ENCODE data around the gene MYF6. TPM values are rescaled to one million over a fixed set of nuclear protein-coding genes. Genes with fewer than 3 reads are reported as not detected.

Gene MYF6
- total RNA-seq, 1 donor from 2014 or later = 0.97 TPM

DNA sequence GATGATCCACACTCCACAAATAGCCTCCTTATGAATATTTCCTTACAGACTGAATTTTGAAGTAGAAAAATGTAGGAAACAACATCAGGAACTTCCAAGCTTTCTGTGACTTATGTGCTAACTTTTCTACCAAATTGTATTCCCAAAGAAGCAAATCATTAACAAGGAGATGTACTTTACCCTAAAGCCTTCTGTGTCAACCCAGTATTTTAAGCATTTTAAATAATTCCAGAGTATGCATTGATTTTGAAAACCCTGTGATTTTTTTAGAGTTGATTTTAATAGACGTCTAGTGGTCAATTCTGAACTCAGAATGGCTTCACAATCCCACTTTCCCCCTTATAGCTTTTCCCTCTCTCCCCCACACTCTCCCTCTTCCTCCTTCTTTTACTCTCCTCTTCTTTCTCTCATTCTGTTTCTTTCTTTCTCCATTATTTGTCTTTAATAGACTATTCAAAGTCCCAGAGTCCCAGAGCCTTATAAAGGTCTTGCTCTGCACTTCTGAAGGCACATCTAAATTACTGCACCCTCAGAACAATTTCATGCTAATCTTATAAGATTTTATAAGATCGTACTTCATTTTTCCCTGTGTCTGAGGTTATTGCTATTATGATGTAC is 10.1 kb upstream of the MYF6 start:
- H3K4me1 Mint-ChIP-seq = no peaks in the 10 kb centered on the region
- H3K36me3 Mint-ChIP-seq = no peaks in the 10 kb centered on the region
- Histone ChIP-seq H3K79me2 (ENCODE audit: low read depth) (no peaks in the 10 kb centered on the region), H3K27me3 (no peaks in the 10 kb centered on the region), H3K4me2 (no peak overlapping the region), H3K9me3 (ENCODE audit: low read depth) (no peaks in the 10 kb centered on the region), H4K20me1 (ENCODE audit: low read depth) (no peaks in the 10 kb centered on the region), H2AFZ (replicated peaks) (no peak overlapping the region), H3K4me1 (no peaks in the 10 kb centered on the region), H3F3A (ENCODE audit: low read depth) (no peaks in the 10 kb centered on the region), H3K4me3 (no peak overlapping the region), H3K9ac (no peak overlapping the region), H3K36me3 (no peaks in the 10 kb centered on the region), H3K27ac (no peak overlapping the region)
- H3K27me3 Mint-ChIP-seq (ENCODE audit: insufficient read depth, low read depth) = no peaks in the 10 kb centered on the region
- no peak overlapping the region for H3K4me3 Mint-ChIP-seq
- DNase-seq (ENCODE audit: low spot score) = no peak
- no peak overlapping the region for H3K27ac Mint-ChIP-seq
- TF ChIP-seq EZH2phosphoT487 (IDR thresholded peaks at IDR 0.05) (no peak), EZH2 (IDR thresholded peaks at IDR 0.05) (no peak)
- TF ChIP-seq, protein P1, sequence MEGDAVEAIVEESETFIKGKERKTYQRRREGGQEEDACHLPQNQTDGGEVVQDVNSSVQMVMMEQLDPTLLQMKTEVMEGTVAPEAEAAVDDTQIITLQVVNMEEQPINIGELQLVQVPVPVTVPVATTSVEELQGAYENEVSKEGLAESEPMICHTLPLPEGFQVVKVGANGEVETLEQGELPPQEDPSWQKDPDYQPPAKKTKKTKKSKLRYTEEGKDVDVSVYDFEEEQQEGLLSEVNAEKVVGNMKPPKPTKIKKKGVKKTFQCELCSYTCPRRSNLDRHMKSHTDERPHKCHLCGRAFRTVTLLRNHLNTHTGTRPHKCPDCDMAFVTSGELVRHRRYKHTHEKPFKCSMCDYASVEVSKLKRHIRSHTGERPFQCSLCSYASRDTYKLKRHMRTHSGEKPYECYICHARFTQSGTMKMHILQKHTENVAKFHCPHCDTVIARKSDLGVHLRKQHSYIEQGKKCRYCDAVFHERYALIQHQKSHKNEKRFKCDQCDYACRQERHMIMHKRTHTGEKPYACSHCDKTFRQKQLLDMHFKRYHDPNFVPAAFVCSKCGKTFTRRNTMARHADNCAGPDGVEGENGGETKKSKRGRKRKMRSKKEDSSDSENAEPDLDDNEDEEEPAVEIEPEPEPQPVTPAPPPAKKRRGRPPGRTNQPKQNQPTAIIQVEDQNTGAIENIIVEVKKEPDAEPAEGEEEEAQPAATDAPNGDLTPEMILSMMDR (IDR thresholded peaks at IDR 0.05) = no peak
- H3K9me3 Mint-ChIP-seq = no peaks in the 10 kb centered on the region

DNA sequence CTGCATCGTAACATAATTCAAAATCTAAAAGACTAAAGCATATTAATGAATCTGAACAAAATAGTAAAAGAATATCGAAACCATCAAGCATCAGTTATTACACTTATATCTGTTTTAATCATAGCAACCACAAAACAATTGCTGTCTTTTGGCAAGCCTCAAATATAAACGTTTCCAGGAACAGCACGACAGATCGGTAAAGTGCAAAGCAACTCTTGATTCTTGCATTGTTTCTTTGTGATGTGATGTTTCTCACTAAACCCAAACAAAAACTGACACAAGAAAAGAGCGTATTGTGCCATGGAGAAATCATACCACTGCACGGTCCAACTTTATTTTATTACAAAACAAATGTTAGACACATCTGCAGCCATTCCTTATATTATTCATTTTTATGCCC is 9.2 kb upstream of the MYF6 start:
- H3K4me3 Mint-ChIP-seq = no peak overlapping the region
- peaks cover 3% of the 10 kb centered on the region for H3K4me1 Mint-ChIP-seq
- peaks cover 4% of the 10 kb centered on the region for H3F3A ChIP-seq (ENCODE audit: low read depth)
- peaks cover 5% of the 10 kb centered on the region for H3K4me1 ChIP-seq
- no peak for DNase-seq (ENCODE audit: low spot score)
- H3K27me3 ChIP-seq = no peaks in the 10 kb centered on the region
- no peak overlapping the region for H3K27ac ChIP-seq
- H3K9me3 ChIP-seq (ENCODE audit: low read depth) = no peaks in the 10 kb centered on the region
- H3K27me3 Mint-ChIP-seq (ENCODE audit: insufficient read depth, low read depth) = no peaks in the 10 kb centered on the region
- no peak overlapping the region for H3K4me3 ChIP-seq
- H3K9me3 Mint-ChIP-seq = no peaks in the 10 kb centered on the region
- H3K36me3 Mint-ChIP-seq = no peaks in the 10 kb centered on the region
- H3K4me2 ChIP-seq = no peak overlapping the region
- TF ChIP-seq, protein P1 (IDR thresholded peaks at IDR 0.05) = no peak
- no peak for TF ChIP-seq EZH2 (IDR thresholded peaks at IDR 0.05)
- no peak for TF ChIP-seq EZH2phosphoT487 (IDR thresholded peaks at IDR 0.05)
- H3K79me2 ChIP-seq (ENCODE audit: low read depth) = no peaks in the 10 kb centered on the region
- no peaks in the 10 kb centered on the region for H3K36me3 ChIP-seq
- no peaks in the 10 kb centered on the region for H4K20me1 ChIP-seq (ENCODE audit: low read depth)
- H2AFZ ChIP-seq (replicated peaks) = no peak overlapping the region
- no peak overlapping the region for H3K9ac ChIP-seq
- H3K27ac Mint-ChIP-seq = no peak overlapping the region

DNA sequence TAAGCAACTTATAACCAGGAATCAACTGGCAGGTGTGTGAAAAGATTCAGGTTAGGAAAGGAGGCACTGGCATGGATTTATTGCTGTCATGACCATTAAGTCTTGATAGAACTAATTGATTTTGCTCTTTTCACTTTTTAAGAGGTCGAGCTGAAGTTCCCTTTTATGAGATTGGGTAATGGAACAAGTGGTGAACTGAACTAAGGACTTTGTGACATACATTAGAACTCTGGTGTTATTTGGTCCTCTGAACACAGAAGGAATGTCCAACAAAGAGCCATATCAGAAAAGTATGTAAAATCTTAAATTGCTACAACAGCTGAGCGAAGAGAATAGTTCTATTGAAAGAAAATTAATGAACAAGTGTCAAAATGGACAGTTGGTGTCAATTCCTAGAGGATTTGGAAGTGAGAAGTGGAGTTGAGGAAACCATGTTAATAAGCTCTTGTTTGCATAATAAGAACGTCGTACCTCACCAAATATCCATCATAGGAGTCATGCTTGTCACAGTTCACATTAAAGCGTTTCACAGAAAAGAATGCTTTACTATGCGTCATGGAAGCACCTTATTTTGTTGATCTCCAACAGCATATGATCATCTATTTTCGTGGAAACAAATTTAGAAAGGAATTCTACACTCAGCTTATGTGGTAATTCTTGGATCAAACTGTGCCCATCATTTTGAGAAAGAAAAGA is 8.4 kb upstream of the MYF6 start:
- DNase-seq (ENCODE audit: low spot score) = no peak
- H3K36me3 ChIP-seq = no peaks in the 10 kb centered on the region
- no peaks in the 10 kb centered on the region for H3K27me3 ChIP-seq
- H3K4me2 ChIP-seq = no peak overlapping the region
- no peak overlapping the region for H3K27ac ChIP-seq
- no peak overlapping the region for H2AFZ ChIP-seq (replicated peaks)
- H3K9me3 Mint-ChIP-seq = no peaks in the 10 kb centered on the region
- H4K20me1 ChIP-seq (ENCODE audit: low read depth) = no peaks in the 10 kb centered on the region
- no peak overlapping the region for H3K27ac Mint-ChIP-seq
- no peaks in the 10 kb centered on the region for H3K36me3 Mint-ChIP-seq
- H3K4me3 ChIP-seq = no peak overlapping the region
- TF ChIP-seq EZH2phosphoT487 (IDR thresholded peaks at IDR 0.05) (no peak), EZH2 (IDR thresholded peaks at IDR 0.05) (no peak)
- TF ChIP-seq, protein P1 (IDR thresholded peaks at IDR 0.05) = no peak
- no peak overlapping the region for H3K4me3 Mint-ChIP-seq
- H3K4me1 Mint-ChIP-seq = peaks cover 5% of the 10 kb centered on the region
- H3K27me3 Mint-ChIP-seq (ENCODE audit: insufficient read depth, low read depth) = no peaks in the 10 kb centered on the region
- H3K9ac ChIP-seq = no peak overlapping the region
- H3K9me3 ChIP-seq (ENCODE audit: low read depth) = no peaks in the 10 kb centered on the region
- peaks cover 5% of the 10 kb centered on the region for H3F3A ChIP-seq (ENCODE audit: low read depth)
- H3K79me2 ChIP-seq (ENCODE audit: low read depth) = no peaks in the 10 kb centered on the region
- H3K4me1 ChIP-seq = peaks cover 9% of the 10 kb centered on the region

All from neural progenitor cell (in vitro differentiated cells).